Inferior parietal cortex (tissue), 1 donor: ENCODE measurements around the gene NPLOC4.

ENCODE experiments used
- DNase-seq: peaks from one replicate; pipeline ENCODE4 v3.0.0-alpha.2; 2016; ENCODE audit errors: extremely low spot score

The NPLOC4 gene

DNA sequence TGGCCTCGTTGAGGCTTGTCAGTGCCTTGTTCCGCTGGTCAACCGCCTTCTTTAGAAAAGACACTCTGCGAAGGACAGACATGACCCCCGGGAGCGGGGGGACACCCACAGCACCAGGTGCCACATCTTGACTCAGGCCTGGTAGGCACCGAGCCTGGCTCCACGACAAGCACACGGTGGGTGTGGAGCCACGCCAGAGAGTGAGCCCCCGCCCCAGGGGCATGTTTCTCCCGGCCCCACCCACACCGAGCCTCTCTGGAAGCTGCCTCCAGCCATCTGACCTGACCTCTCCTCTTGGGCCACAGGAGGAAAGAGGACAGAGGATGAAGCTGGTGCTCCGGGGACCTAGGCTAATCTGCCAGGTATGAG lies 89.3 kb downstream of the NPLOC4 start:
- DNase-seq, result no peak

DNA sequence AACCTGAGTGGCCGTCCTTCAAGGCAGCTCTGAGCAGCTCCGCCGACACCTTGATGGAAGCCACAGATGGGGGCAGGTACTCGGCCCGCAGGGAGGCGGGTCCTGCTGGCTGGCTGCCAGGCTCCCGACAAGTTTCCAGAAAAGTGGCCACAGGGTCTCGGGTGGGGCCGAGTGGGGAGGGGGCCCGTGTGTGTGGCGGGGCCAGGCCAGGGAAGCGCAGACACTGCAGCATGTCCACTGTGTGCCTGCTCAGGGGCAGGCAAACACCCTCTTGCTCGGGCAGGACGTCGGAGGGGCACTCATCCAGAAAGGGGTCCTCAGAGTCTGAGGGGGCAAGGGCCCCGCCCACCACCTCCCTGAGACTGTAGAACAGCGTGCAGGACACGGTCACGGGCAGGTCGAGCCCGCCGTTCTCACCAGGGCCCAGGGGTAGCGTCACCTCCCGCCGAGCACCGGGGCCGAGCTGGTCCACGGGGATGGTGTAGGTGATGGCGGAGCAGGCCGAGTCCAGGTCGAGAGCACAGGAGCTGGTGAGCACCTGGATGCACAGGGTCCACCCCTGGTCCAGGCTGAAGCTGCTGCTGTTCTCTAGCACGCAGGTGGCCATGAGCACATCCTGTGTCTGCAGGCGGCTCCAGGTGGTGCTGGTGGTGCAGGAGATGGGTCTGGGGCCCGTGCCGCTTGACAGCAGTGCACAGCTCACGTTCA lies 89.9 kb downstream of the NPLOC4 start:
- no peak for DNase-seq

DNA sequence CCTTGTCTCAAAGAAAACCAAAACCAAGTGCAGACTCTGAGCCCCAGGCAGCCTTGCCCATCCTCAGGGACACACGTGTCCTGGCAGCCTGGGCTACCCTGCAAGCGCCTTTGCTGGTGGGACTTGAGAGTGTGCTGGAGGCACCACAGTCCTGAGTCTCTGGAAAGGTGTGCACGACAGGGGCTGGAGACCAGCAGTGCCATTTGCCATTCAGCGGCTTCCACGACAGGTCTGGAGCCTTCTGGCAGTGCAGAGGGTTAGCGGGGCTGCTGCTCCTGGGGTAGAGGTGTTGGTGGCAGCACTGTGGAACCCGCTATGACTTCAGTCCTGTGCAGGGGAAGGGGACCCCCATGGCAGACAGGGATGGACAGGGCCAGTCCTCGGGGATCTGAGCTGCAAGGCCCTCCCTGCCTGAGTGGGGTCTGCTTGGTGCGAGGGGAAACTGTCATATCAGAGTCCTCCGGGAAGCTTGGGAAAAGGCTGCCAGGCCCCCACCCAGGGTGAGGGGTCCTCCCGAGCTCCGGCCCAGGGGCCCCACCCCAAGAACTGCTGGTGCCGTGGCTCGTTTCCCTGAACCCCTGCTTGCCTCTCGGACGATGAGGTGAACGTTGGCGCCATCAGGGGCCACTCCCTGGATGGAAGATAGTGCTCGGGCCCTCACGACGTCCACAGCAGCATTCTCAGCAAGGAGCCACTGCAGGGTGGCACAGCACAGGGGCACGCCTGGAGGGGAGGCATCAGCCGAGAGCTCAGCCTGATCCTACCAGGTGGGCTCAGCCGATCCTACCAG lies 91.6 kb downstream of the NPLOC4 start:
- DNase-seq, result no peak

DNA sequence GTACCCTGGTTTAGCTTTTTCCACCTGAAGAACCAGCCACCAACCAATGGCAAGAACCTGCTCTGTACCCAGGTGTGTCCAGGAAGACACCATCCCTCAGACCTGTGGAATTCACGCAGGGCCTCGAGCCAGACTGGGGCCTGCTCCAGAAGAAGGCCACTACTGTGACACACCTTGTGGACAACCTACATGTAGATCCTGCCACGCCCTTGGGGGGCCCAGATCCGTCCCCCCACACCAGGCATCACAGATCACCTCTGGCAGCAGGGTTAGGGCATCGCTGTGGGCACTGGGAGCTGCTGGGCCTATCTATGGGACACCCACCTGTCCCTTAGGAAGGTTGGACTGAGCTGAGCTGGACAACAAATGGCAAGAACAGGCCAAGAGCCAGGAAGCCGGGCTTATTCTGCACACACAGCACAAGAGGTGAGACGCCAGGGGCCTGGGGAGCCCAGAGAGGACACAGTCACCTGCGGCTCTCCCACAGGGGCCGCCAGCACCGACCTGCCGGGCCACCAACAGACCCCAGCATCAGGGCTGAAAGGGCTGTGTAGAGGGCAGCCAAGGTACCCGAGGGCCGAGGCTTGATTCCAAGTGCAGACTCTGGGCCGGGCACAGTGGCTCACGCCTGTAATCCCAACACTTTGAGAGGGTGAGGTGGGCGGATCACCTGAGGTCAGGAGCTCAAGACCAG lies 92.5 kb downstream of the NPLOC4 start:
- no peak for DNase-seq

DNA sequence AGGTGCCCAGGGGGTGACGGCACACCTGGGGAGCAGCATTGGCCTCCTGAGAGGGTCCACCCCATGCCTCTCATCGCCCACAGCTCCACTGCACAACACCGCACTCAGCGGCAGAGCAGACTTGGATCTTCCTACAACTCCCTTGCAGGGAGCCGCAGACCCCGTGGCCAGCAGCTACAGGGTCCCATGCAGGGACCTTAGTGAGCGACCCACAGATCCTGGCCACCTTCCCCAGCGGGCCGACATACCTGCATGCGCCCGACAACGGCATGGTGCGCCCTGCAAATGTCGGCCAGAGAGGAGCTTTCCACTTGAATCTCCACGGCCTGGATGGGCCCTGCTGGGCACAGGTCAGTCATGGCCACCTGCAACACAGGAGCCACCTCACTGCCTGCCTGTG lies 93.2 kb downstream of the NPLOC4 start:
- no peak for DNase-seq

DNA sequence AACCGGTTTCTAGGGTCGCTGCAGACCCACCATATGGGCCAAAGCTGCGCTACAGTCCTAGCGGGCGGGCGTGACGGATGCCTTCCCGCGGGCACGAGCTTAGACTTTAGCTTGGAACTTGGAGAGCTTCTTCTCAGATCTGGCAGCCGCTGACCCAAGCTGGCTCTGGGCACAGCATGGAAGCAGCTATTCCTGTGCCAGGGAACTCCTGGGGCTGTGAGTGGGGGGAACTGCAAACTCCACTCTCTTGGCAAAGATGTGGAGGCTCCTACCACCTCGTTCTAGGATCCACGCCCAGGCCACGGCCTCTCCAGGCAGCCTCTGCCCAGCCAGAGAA lies 93.6 kb downstream of the NPLOC4 start:
- DNase-seq, result no peak

DNA sequence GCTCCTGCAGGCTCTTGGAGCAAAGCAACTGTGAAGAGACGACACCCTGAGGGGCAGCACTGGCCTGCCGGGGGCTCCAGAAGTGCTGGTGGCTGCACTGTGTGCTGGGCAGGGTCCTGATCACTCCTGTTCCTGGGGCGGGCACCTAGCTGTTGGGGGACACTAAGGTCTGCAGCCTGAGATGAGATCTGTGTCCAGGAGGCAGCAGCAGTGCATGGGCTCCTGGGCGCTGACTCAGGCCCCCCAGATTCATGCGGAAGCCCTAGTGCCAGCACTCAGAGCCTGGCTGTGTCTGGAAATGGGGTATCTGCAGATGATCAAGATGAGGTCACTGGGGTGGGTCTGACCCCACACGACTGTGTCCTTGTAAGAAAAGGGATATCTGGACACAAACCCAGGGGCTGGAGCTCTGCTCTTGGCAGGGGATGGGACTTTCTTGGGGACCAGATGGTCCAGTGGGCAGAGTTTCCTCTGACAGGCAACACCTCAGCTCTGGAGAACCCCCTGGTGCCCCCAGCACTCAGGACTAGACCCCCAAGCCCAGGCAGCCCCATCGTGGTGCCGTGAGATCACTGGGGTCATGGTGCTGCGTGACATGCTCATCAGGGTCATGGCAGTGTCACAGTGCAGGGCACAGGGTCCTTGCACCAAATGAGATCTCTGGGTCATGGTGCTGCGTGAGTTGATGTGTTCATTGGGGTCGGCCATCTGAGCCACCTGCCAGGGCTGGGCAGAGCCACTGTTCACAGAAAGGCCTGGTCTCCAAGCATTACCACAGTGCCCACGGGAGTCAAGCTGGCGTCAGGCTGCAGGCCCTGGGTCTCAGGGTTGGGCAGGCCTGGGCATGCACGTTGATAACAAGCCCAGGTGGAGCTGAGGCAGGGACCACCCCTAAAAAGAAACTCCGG lies 94.2 kb downstream of the NPLOC4 start:
- DNase-seq, result no peak

DNA sequence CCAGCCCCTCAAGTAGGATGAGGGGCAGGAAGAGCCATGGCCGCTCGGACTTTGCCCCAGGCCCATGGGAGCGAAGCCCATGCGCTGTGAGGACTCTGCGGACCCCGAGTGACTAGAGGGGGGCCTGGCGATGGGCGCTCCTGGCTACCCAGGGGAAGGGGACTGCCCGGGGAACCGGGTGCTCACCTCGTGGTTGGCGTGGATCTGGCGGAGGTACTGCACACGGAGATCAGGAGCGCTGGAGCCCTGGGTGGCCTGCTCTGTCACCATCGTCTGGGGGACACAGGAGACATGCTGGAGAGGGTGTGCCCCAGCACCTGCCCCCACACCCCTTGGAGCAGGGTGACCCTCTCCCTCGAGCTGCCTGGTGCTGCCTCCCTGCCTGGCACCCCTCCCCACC lies 95.8 kb downstream of the NPLOC4 start:
- DNase-seq, result no peak

DNA sequence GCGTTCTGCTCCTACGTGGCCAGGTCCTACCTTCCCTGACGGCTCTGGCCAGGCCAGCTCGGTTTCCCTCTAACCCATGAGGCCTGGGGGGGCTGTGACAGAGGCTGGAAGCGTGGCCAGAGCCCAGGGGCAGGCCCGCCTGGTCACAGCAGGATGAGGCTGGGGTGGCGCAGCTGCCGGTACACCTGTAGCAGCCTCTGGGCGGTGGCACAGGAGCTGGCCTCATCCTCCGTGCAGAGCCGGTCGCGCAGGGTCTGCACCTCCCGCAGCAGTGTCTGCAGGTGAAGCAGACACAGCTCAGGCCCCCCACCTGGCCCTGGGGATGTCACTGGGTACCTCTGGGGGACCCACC lies 96.3 kb downstream of the NPLOC4 start:
- DNase-seq, result no peak

DNA sequence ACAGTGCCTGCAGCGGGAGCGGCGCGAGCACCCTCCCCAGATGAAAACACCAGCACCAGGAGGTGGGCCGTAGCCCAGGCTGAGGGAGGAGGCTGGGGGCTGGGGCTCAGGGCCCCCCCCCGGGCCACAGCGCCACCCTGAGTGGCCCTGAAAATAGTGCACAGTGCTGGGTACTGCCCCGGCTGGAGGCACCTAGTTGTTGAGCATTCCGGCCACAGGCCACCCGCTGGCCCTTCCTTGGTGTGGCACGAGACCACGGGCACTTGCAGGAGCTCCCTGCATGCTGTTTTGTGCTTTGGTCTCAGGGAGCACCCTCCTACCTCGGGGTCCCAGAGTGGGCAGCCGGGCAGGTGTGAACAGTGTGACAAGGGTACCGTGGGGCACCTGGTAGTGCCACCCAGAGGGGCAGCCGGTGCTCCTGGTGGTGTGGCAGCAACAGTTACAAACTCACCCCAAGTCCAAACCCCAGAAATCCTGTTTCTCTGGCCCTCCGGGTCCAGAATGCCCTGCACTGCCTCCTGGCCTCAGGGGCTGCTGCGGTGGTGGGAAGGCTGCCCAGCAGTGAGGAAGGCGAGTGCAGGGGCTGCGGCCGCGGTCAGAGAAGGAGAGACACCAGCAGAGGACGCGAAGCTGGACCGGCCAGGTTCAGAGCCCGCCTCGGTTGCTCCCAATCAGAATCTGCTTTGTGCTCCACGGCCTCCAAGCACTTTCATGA lies 96.8 kb downstream of the NPLOC4 start:
- DNase-seq, result no peak

DNA sequence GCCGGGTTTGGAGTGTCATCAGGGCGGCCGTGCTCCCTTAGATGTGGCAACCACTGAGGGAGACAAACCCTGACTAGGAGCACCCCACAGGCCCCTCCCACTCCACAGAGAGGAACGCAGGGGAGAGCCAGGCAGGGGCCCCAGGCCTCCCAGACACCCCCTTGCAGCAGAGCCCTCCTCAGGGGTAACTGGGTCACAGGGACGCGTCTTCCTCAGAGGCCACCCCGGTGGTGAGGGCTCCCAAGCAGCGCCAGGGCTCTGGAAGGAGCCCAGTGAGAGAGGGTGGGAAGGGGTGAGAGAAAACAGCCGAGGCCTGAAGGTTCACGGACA lies 97.4 kb downstream of the NPLOC4 start:
- no peak for DNase-seq

DNA sequence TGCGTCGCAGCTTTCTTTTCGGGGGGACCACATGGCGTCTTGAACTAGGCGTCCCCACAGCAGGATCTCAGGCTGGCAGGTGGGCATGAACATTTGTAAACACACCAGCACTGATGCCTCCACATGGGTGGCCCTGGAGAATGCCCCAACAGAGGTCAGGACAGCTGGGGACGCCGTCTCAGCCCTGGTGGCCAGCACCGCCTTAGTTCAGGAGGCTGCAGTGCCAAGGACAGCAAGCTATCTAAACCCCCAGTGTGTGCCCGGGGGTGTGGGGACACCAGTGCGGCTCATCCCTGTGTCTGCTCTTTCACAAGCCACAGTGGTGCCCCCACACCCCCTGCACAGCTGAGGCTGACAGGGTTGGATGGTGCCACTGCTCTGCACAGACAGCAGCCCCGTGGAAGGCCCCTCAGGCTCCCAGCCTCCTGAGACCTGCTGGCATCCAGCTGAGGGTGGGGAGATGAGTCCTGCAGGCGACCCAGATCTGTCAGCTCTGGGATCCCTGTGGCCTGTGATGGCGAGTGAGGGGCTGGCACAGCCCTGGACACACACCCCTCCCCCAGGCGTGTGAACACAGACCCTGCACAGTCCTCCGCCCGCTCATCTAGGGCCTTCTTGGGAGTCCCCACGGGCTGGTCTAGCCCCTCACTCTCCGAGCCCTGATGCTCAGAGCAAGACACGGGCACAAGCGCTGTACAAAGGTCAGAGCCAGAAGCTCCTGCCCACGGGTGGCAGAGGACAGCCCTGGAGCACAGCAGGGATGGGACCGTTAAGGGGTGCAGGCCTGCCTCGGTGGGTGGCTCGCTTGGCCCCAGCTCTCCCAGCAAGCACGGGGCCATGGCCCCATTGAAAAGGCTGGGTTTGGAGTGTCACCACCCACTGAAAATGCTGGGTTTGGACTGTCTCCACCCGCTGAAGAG lies 98.0 kb downstream of the NPLOC4 start:
- no peak for DNase-seq

DNA sequence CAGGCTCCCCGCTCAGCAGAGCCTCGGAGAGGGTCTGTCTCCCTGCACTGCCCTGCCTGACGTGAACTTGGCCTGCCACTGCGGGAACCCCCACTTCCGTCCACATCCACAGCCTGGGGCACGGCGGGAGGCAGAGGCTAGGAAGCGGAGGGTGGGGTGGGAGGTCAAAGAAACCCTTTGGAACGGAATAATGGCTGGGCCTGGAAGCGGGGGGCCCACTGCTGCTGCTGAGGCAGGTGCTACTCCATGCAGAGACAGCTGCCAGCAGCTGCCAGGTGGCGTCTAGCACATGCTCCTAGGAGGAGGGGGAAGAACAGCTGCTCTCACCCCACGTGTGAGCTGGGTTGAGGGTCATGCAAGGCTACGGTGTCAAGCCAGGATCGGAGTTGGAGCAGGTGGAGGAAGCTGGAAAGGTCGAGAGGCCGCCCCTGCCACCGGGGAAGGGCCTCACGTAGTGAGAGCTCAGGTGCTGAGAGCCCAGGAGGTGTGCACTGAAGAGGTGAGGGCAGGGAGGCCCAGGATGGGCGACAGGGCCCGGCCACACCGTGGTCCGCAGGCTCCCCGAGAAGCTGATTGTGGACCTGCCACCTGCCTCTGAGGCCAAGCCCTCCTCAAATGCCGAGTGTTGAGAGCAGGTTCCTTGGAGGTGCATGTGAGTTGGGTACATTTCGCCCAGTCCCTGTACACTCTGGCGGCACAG lies 98.9 kb downstream of the NPLOC4 start:
- DNase-seq, result no peak

DNA sequence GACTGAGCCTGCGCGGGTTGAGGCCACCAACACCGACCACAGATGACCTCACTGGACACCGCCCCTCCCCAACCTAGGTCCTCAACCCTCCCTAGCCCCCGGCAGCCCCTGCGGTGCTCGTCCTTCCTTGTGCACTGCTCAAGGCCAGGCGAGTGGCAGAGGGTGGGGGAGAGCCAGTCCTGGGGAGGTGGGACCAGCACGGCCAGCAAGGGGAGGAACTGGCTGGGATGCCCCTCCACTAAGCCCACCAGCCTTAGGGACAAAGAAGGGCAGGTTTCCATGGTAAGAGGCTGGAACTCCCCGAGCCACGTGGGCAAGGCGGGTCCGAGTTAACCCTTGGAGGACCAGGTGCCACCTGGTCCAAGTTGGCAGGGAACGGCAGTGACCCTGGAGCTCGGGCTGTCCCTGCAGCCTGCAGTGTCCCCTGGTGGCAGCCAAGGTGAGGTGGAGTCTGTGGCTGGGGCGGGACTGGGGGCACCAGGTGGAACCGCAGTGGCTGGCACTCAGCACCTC lies 99.5 kb downstream of the NPLOC4 start:
- DNase-seq, result no peak

DNA sequence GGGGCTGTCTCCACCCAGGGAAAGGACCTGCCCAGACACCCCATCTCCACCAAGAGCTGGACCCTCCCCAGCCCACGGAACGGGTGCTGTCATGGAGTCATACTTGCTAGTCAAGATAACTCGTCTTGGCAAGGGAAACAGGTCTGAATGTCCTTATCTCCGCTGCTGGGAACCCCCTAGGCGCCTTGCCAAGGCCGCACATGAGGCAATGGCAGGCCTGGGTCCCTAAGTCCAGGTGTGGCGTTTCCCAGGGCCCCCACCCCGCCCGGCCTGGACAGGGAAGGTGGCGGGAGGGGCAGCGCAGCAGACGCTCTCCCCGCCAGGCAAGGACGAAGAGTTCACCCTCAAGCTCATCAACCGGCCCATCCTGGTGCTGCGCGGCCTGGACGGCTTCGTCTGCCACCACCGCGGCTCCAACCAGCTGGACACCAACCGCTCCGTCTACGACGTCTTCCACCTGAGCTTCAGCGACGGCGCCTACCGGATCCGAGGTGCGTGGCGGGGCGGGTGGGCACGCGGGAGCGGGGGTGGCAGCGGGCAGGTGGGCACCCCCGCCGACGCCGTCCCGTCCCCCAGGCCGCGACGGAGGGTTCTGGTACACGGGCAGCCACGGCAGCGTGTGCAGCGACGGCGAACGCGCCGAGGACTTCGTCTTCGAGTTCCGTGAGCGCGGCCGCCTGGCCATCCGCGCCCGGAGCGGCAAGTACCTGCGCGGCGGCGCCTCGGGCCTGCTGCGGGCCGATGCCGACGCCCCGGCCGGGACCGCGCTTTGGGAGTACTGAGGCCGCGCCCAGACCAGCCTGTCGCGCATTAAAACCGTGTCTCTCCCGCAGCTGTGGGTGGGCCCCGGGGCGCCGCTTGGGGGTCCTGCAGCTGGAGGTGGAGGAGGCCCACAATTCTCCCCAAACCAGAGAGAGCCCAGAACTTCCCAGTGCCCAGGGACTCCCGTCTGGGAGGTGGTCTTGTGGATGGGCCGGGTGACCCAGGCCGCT lies 100.3 kb downstream of the NPLOC4 start:
- DNase-seq, result no peak

DNA sequence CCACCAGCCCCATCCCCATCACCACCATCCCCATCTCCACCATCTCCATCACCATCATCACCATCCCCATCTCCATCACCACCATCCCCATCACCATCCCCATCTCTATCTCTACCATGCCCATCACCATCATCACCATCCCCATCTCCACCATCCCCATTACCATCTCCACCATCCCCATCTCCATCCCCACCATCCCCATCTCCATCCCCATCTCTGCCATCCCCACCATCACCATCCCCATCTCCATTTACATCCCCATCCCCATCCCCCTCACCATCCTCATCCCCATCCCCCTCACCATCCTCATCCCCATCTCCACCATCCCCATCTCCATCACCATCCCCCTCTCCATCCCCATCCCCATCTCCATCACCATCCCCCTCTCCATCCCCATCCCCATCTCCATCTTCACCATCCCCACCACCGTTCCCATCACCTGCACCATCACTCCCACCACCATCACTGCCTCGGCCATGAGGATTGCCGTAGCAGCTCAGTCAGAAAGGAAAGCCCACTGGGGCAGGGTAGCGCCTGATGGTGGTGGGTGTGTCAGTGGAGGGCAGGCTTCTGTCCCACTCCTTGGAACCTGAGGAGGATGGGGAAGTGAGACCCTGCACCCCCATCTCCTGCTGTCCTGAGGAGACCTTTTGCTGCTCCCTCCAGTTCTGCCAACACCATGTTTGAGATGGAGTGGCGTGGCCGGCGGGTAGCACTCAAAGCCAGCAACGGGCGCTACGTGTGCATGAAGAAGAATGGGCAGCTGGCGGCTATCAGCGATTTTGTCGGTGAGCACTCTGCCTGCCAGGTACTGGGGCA lies 101.2 kb downstream of the NPLOC4 start:
- no peak for DNase-seq

DNA sequence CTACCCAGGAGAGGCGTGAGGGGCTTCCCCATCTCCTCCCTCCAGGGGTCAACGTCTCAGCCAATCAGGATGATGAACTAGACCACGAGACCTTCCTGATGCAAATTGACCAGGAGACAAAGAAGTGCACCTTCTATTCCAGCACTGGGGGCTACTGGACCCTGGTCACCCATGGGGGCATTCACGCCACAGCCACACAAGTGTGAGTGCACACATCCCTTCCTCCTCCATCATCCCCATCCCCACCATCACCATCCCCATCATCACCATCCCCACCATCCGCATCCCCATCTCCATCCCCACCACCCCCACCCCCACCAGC lies 101.9 kb downstream of the NPLOC4 start:
- DNase-seq, result no peak
